Peyer's patch (tissue), 4 donors: ENCODE measurements around the gene RGS17. TPM values are rescaled to one million over a fixed set of nuclear protein-coding genes. Genes with fewer than 3 reads are reported as not detected.

Experiments
- DNase-seq, 3 donors: peaks; one replicate each; pipeline ENCODE4 v3.0.0-alpha.2; 2017 to 2019
- H3K27ac ChIP-seq, 4 donors: fragments of 200-600 bp; sonication (generic); one replicate each; pipeline ENCODE4 v1.5.1; 2016 to 2019
- H3K27me3 ChIP-seq, 2 donors: fragments of 200-600 bp; sonication (generic); one replicate each; pipeline ENCODE4 v1.5.1; 2019
- H3K36me3 ChIP-seq, 3 donors: fragments of 200-600 bp; sonication (generic); one replicate each; pipeline ENCODE4 v1.5.1; 2016 to 2019
- H3K4me1 ChIP-seq, 4 donors: fragments of 200-600 bp; sonication (generic); one replicate each; pipeline ENCODE4 v1.5.1; 2016 to 2019
- H3K4me3 ChIP-seq, 4 donors: fragments of 200-600 bp; sonication (generic); 1 replicate in 3 of 4; 2 replicates in 1 of 4; pipeline ENCODE4 v1.5.1; 2016 to 2019; ENCODE audit warnings: mild to moderate bottlenecking in 1 of 4
- H3K9me3 ChIP-seq, 4 donors: fragments of 200-600 bp; sonication (generic); one replicate each; pipeline ENCODE4 v1.5.1; 2016 to 2019; ENCODE audit warnings: mild to moderate bottlenecking in 1 of 4
- CTCF ChIP-seq, 6 experiments: fragments of 450-650 bp in 4 of 6; fragments of 200-600 bp in 2 of 6; sonication (generic) in 1 of 6; IDR thresholded peaks; one replicate each; pipeline ENCODE4 v1.5.1; 2017 to 2019; ENCODE audit warnings: antibody characterized with exemption in 6 of 6, mild to moderate bottlenecking in 3 of 6, moderate library complexity in 1 of 6
- POLR2A ChIP-seq, 2 donors: fragments of 450-650 bp; IDR thresholded peaks; one replicate each; pipeline ENCODE4 v1.5.1; 2017; ENCODE audit warnings: antibody characterized with exemption in 2 of 2, mild to moderate bottlenecking in 2 of 2, moderate library complexity in 2 of 2
- total RNA-seq, 4 donors: library from RNA; depleted of rRNA; stranded (reverse); fragments of >200 nt; gene quantifications; one replicate each; pipeline ENCODE4 v1.1.0, GENCODE V29; 2016

The RGS17 gene
- 1 to 10 TPM in 1 of 4 donors, under 1 TPM in 2, not detected in 1; 0.18 to 2.5 (median 0.67) TPM for total RNA-seq

- Histone ChIP-seq H3K27ac (peak within 1 kb of the TSS in 2 of 4 donors; percentile 25 to 30), H3K27me3 (peaks cover 0 to 5% of the 10 kb centered on the region in 2 donors), H3K36me3 (no peaks in the 10 kb centered on the region), H3K4me1 (peaks cover 0 to 17% (median 2%) of the 10 kb centered on the region in 4 donors), H3K4me3 (peak within 1 kb of the TSS; percentile 37 to 62 (median 52)), H3K9me3 (no peaks in the 10 kb centered on the region)
- TF ChIP-seq POLR2A (IDR thresholded peaks at IDR 0.05) (no peak), CTCF (IDR thresholded peaks at IDR 0.05) (no peak)
- no peak for DNase-seq
Measured at GRCh38 chr6:153131037-153131981, at the start of gene RGS17. RGS17 (minus strand) TSS chr6:153131282; CDS start chr6:153044018, 87,264 bp downstream.

- DNase-seq, result no peak
- no peak overlapping the region for H3K4me3 ChIP-seq
- no peaks in the 10 kb centered on the region for H3K9me3 ChIP-seq
- no peaks in the 10 kb centered on the region for H3K36me3 ChIP-seq
- H3K27ac ChIP-seq, result no peak overlapping the region
- TF ChIP-seq CTCF (IDR thresholded peaks at IDR 0.05) (no peak), POLR2A (IDR thresholded peaks at IDR 0.05) (no peak)
- H3K27me3 ChIP-seq, result no peaks in the 10 kb centered on the region
- no peaks in the 10 kb centered on the region for H3K4me1 ChIP-seq
Measured at GRCh38 chr6:153172815-153173214, 41.7 kb upstream of the RGS17 start.

- Histone ChIP-seq H3K9me3 (no peaks in the 10 kb centered on the region), H3K4me3 (no peak overlapping the region), H3K27me3 (no peaks in the 10 kb centered on the region), H3K36me3 (no peaks in the 10 kb centered on the region), H3K27ac (no peak overlapping the region), H3K4me1 (no peaks in the 10 kb centered on the region)
- no peak for TF ChIP-seq CTCF (IDR thresholded peaks at IDR 0.05)
- DNase-seq, result no peak
Measured at GRCh38 chr6:153170511-153170910, 39.4 kb upstream of the RGS17 start.

GRCh38 chr6:153167907-153168306 lies 36.8 kb upstream of the RGS17 start:
- Histone ChIP-seq H3K4me1 (no peaks in the 10 kb centered on the region), H3K27me3 (no peaks in the 10 kb centered on the region), H3K4me3 (no peak overlapping the region), H3K36me3 (no peaks in the 10 kb centered on the region), H3K27ac (no peak overlapping the region), H3K9me3 (no peaks in the 10 kb centered on the region)
- no peak for DNase-seq
- TF ChIP-seq CTCF (IDR thresholded peaks at IDR 0.05), result no peak
- no peak for TF ChIP-seq POLR2A (IDR thresholded peaks at IDR 0.05)

- DNase-seq, result no peak
- H3K36me3 ChIP-seq, result no peaks in the 10 kb centered on the region
- H3K27ac ChIP-seq, result no peak overlapping the region
- TF ChIP-seq POLR2A (IDR thresholded peaks at IDR 0.05), result no peak
- TF ChIP-seq CTCF (IDR thresholded peaks at IDR 0.05), result no peak
- no peaks in the 10 kb centered on the region for H3K4me1 ChIP-seq
- no peaks in the 10 kb centered on the region for H3K9me3 ChIP-seq
- H3K27me3 ChIP-seq, result no peaks in the 10 kb centered on the region
- no peak overlapping the region for H3K4me3 ChIP-seq
Measured at GRCh38 chr6:153167061-153167891, 36.2 kb upstream of the RGS17 start.
